ENCODE measurements around the gene TIMMDC1.
A peak's percentile ranks its signal among the peaks of the same experiment; 100 is the strongest.
"Not testable (repeated sequence)": the region's sequence is repeated elsewhere in the genome, so short reads cannot be mapped to it uniquely, and the experiment has no call there.

TIMMDC1 gene

DNA sequence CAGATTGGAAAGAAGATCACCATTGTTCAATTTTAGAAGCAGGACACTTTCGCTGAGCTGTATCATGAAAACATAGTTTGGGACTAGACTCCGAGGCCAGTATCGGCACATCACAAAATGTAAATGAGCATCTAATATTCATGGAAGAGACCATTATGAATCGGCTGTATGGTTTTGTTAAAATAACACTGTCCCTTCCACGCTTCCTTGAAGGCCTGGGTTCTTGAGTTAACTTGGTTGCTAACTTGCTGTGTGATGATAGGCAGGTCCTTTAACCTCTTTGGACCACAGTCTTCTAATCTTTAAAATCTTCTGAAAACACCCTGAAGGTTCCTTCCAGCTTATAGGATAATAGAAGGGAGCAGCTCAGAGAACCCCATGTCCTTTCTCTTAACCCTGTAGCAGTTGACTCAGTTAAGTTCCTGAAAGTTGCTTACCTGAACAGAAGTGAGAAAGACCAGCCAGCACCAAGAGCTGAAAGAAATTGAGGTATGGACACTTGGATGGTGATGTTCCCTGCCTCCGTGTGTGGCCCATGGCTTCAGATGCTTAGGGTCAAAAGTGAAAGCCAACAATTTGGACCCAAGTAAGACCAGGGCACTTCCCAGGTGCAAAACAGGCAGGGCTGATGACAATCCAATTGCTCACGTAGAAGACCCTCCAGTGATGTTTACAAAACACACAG lies 59.0 kb downstream of the TIMMDC1 start:
- no peak for DNase-seq (ENCODE audit: low read depth)

DNA sequence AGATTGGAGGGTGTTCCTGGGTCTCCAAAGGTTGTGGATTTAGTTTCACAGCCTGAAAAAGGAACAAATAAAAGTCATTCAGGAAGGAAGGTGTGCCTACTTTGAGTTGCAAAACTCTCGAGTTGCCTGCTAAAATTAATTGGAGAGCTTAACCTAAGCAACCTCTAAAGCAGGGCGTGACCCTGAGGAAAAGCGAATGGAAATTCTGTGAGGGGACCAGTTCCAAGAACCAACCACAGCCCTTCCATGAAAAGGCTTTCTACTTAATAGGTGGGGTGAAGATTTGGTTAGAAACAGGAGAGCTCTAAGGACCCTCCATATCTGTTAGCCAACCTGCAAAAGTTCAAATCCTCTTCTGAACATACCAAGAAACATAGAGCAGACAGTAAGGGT lies 59.5 kb downstream of the TIMMDC1 start:
- no peak for DNase-seq (ENCODE audit: low read depth)

DNA sequence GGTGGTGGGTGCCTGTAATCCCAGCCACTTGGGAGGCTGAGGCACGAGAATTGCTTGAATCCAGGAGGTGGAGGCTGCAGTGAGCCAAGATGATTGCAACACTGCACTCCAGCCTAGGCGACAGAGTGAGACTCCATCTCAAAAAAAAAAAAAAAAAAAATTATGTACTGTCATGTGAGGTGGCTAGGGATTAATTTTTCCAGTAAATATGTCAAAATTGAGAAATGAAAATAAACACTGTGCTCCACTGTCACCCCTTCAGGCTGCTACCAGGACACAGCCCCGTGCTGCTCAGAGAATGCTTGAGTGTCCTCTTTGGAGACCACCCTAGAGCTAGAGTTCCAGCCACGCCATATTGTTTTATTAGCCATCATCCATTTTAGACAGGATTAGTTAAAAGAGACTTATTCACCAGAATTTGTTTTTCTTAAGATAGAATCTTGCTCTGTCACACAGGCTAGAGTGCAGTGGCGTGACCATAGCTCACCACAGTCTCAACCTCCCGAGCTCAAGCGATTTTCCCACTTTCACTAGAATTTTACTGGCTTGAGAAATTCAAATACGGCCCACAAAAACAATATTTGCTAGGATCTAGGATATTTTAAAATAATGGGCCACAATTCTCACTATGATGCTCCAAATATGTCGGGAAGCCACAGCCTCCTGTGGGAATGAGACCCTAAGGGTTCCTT lies 60.4 kb downstream of the TIMMDC1 start:
- no peak for DNase-seq (ENCODE audit: low read depth)

DNA sequence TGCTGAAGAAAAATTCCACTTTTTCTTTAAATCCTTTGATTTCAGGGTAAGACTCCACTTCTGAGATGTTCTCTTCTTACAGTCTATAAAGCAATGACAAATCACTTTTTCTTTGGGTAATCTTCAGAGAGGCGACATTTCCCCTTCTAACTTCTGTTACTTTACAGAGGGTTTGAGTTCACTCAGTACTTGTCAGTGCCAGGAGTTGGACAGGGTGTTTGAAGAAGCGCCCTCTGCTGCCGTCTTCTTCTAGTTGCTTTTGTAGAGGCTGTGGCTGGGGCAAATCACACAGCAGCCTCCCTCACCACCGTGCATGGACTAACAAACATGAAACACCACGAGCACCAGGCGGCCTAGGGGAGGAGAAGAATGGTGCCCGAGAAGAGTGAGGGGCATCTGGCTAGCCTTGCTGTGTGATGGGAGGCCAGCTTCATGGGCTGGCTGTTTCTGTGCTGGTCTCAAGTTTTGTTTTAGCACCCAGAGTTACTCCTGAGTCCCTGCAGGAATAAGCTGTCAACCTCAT lies 61.2 kb downstream of the TIMMDC1 start, which contains the start of gene CD80:
CD80 (minus strand) TSS at position 174 of the 523 bp plus-strand sequence. CDS start 1,886 bp downstream, outside the sequence.
- DNase-seq (ENCODE audit: low read depth): peak; percentile 30

DNA sequence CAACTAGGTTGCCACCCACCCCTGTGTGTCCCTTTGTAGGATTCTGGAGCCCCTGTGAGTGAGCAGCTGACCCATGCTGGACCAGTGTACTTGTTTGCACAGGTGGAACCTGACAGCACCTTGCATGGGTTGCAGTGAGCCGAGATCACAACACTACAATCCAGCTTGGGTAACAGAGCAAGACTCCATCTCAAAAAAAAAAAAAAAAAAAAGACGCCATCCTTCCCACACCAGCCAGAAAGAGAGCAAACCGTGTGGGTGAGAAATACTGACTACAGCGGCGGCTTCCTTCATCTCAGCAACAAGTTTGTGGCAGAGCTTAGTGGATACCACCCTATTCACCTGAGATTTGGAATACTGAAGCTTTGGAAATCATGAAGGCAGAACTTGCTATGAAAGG lies 61.8 kb downstream of the TIMMDC1 start:
- no peak for DNase-seq (ENCODE audit: low read depth)

DNA sequence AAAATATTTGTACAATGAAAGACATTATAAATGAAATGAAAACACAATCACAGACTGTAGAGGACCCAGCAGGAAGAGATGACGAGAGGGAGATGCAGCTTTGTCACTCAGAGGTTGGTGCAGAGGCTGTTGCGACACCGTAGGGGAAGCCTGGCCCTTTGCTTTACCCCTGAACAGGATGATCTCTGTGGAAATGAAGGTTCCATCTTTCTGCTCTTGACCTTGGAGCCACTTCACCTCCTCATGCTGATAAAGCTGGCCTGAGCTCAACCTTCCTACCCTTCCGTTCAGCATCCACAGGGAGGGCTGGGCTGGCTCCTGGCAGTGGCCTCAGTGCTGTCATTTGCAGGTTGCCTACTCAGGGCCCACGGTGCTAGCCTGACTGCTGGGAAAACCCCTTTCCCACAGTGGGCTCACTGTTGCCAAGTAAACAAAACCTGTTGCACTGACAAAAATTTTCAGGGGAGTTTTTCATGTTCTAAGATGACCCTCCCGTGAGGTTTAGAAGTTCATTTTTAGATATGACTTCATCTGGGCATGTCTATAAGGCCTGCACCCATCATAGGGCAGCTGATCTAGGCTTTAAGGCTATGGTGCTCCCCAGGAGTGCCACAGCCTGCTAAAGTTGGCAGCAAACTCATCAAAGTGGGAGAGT lies 64.1 kb downstream of the TIMMDC1 start:
- no peak for DNase-seq (ENCODE audit: low read depth)

DNA sequence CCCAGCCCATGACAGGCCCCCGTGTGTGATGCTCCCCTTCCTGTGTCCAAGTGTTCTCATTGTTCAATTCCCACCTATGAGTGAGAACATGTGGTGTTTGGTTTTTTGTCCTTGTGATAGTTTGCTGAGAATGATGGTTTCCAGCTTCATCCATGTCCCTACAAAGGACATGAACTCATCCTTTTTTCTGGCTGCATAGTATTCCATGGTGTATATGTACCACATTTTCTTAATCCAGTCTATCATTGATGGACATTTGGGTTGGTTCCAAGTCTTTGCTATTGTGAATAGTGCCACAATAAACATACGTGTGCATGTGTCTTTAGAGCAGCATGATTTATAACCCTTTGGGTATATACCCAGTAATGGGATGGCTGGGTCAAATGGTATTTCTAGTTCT lies 65.0 kb downstream of the TIMMDC1 start:
- not testable (repeated sequence) for DNase-seq (ENCODE audit: low read depth)

DNA sequence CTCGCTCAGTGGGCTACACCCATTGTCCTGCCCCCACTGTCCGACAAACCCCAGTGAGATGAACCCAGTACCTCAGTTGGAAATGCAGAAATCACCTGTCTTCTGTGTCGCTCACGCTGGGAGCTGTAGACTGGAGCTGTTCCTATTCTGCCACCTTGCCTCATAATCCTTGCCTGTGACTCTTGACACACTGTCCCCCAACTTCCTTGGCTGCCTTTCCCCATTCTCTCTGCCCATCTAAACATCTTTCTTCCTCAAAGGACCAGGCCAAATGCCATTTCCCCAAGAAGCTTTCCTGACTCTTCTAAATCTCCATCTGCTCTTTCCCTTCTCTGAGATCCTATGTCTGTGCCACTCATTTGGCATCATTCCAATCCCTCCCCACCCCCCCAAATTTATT lies 70.8 kb downstream of the TIMMDC1 start:
- no peak for DNase-seq (ENCODE audit: low read depth)

DNA sequence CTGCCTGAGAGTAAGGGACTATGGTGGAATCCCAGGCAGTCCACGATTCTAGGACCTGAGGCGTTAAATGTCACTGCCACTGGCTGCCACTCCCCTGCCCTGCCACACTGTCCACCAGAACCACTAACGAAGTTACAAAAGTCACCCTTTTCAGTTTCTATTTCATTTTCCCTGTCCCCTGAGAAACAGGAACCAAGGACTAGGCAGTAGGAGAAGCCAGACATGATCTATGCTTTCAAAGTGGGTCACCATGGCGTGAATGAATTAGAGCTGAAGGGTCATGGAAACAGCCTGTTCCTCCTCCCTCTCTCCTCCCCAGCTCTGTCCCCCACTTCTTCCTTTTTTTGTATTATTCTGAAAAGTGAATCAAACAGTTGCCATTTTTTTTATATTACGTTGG lies 71.9 kb downstream of the TIMMDC1 start:
- no peak for DNase-seq (ENCODE audit: low read depth)

DNA sequence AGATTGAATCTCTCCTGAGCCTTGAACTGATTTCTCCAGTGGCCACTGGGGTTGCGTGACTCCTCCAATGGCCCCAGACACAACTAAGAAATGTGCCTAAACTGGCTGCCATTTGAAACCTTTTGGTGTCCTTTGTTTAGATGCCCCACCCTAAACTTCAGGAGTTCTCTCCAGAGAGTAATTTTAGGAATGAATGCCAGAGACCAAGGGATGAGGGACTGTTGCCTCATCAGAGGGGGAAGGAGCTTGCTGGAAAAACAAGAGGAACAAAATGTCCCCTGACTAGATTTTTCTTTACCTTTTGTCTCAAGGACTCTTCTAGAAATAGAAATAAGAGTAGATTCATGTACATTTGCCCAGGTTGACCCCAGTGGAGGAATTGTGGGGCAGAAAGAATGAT lies 72.9 kb downstream of the TIMMDC1 start:
- DNase-seq (ENCODE audit: low read depth): no peak

DNA sequence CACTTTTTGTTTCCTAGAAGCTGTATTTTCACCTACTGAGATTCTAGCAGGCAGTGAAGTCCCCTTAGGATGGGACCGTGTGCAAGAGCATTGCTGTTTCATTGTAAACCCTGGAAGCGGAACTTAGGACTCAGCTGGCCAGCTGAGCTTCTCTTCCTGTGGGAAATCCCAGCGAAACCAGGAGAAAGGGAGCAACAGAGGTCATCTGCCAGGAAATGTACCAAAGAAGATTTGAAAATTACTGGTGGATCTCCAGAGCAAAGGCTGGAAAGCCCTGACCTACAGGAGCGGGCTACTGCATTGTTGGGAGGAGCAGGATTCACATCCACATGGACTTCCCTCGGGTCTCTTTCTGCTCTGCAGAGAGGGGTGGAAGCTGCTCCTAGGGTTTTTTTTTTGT lies 73.3 kb downstream of the TIMMDC1 start:
- no peak for DNase-seq (ENCODE audit: low read depth)

Data from fibroblast of the conjunctiva (primary cell).